Measurements from ENCODE around the gene ITPRIPL2.

GRCh38 chr16:19090916-19091315 lies 22.8 kb upstream of the ITPRIPL2 start:
- TF ChIP-seq CTCF (conservative IDR thresholded peaks at IDR 0.05; ENCODE audit: low read depth, low read length) (no peak), EZH2 (IDR thresholded peaks at IDR 0.05; ENCODE audit: low read length, unreplicated experiment) (no peak)
